PC-9 (cell line): ENCODE results near the gene PCDHA2. TPM values are rescaled to one million over a fixed set of nuclear protein-coding genes. Genes with fewer than 3 reads are reported as not detected.
"Not testable (repeated sequence)": the region's sequence is repeated elsewhere in the genome, so short reads cannot be mapped to it uniquely, and the experiment has no call there.

ENCODE experiments used
- BruUV-seq: library from RNA; stranded (reverse); fragments of 400-500 nt; replicated peaks from 2 replicates; lab custom pipeline; 2021; lab: Mats Ljungman, UMichigan
- CTCF ChIA-PET: fragments of 300-600 bp; sonication (Branson Sonifier 250); formaldehyde crosslinking; loops from one replicate; lab custom pipeline; 2022; ENCODE audit warnings: antibody characterized with exemption; lab: Charles Lee
- POLR2A ChIA-PET: fragments of 300-600 bp; sonication (Branson Sonifier 250); formaldehyde crosslinking; loops from one replicate; lab custom pipeline; 2022; ENCODE audit warnings: antibody characterized with exemption; ENCODE audit not compliant: unreplicated experiment; lab: Charles Lee
- DNase-seq, 2 experiments: peaks; one replicate each; pipeline versions ENCODE4 v3.0.0 to v3.0.0-alpha.2; 2015 to 2022; ENCODE audit warnings: mixed read lengths in 1 of 2
- H2AFZ ChIP-seq: fragments of 200-600 bp; sonication (generic); 2 replicates; pipeline ENCODE4 v1.8.1; 2017; ENCODE audit warnings: antibody characterized with exemption
- H3F3A ChIP-seq: fragments of 200-600 bp; sonication (generic); 2 replicates; pipeline ENCODE4 v1.8.1; 2017; ENCODE audit warnings: antibody characterized with exemption, mild to moderate bottlenecking, low read depth; ENCODE audit not compliant: insufficient read depth
- H3K27ac ChIP-seq: fragments of 200-600 bp; sonication (generic); 2 replicates; pipeline ENCODE4 v1.6.1; 2016; ENCODE audit warnings: mixed run types
- H3K27me3 ChIP-seq: fragments of 200-600 bp; sonication (generic); 2 replicates; pipeline ENCODE4 v1.6.1; 2016; ENCODE audit warnings: low read depth, mixed run types; ENCODE audit not compliant: insufficient read depth
- H3K36me3 ChIP-seq: fragments of 200-600 bp; sonication (generic); 2 replicates; pipeline ENCODE4 v1.6.1; 2016; ENCODE audit warnings: low read depth, mixed run types
- H3K4me1 ChIP-seq: fragments of 200-600 bp; sonication (generic); replicated peaks from 2 replicates; pipeline ENCODE4 v1.6.1; 2016; ENCODE audit warnings: mixed run types; ENCODE audit not compliant: insufficient read depth
- H3K4me2 ChIP-seq: fragments of 200-600 bp; sonication (generic); 2 replicates; pipeline ENCODE4 v1.6.1; 2017; ENCODE audit warnings: mixed run types
- H3K4me3 ChIP-seq: fragments of 200-600 bp; sonication (generic); 2 replicates; pipeline ENCODE4 v1.6.1; 2016; ENCODE audit warnings: mixed run types
- H3K79me2 ChIP-seq: fragments of 200-600 bp; sonication (generic); 2 replicates; pipeline ENCODE4 v1.6.1; 2017; ENCODE audit warnings: low read depth, mixed run types
- H3K9me2 ChIP-seq: fragments of 200-600 bp; sonication (generic); 2 replicates; pipeline ENCODE4 v1.8.1; 2017; ENCODE audit warnings: mild to moderate bottlenecking; ENCODE audit not compliant: insufficient read depth
- H3K9me3 ChIP-seq: fragments of 200-600 bp; sonication (generic); 2 replicates; pipeline ENCODE4 v1.8.1; 2016; ENCODE audit warnings: low read depth; ENCODE audit not compliant: insufficient read depth
- H4K20me1 ChIP-seq: fragments of 200-600 bp; sonication (generic); 2 replicates; pipeline ENCODE4 v1.8.1; 2017; ENCODE audit not compliant: insufficient read depth
- EZH2 ChIP-seq: fragments of 200-600 bp; sonication (generic); IDR thresholded peaks from 2 replicates; pipeline ENCODE4 v1.8.0; 2017; ENCODE audit warnings: antibody characterized with exemption, low read depth
- intact Hi-C: fragments of 100-400 bp; cut with micrococcal nuclease; formaldehyde crosslinking; loops from one replicate; pipeline ENCODE4 v1.10.0; 2022; ENCODE audit not compliant: unreplicated experiment
- total RNA-seq: library from RNA; stranded (reverse); gene quantifications from 2 replicates; pipeline ENCODE4 v1.2.3, GENCODE V29; 2021
- TF ChIP-seq, protein P1 (sequence below): fragments of 200-600 bp; sonication (generic); conservative IDR thresholded peaks from 2 replicates; pipeline ENCODE4 v1.6.1; 2017; ENCODE audit warnings: mixed run types, antibody characterized with exemption, mild to moderate bottlenecking, moderate library complexity

The PCDHA2 gene
- total RNA-seq, 1 experiment from 2014 or later: not detected

- Histone ChIP-seq H3K36me3 (no peaks in the 10 kb centered on the region), H2AFZ (no peak overlapping the region), H3K9me2 (0 out of 2 replicates have a peak, but pooled peaks cover 4% of the 10 kb centered on the region), H3K27me3 (no peaks in the 10 kb centered on the region), H3K4me3 (no peak overlapping the region), H3K79me2 (no peaks in the 10 kb centered on the region), H3F3A (no peaks in the 10 kb centered on the region), H3K9me3 (peaks cover 58% of the 10 kb centered on the region), H3K27ac (no peak overlapping the region), H3K4me2 (no peak overlapping the region), H3K4me1 (no peaks in the 10 kb centered on the region), H4K20me1 (no peaks in the 10 kb centered on the region)
- ChIA-PET POLR2A (no interaction called here), CTCF (no interaction called here)
- no TSS peak for BruUV-seq
- intact Hi-C loops: no loop called here
- TF ChIP-seq, protein P1, sequence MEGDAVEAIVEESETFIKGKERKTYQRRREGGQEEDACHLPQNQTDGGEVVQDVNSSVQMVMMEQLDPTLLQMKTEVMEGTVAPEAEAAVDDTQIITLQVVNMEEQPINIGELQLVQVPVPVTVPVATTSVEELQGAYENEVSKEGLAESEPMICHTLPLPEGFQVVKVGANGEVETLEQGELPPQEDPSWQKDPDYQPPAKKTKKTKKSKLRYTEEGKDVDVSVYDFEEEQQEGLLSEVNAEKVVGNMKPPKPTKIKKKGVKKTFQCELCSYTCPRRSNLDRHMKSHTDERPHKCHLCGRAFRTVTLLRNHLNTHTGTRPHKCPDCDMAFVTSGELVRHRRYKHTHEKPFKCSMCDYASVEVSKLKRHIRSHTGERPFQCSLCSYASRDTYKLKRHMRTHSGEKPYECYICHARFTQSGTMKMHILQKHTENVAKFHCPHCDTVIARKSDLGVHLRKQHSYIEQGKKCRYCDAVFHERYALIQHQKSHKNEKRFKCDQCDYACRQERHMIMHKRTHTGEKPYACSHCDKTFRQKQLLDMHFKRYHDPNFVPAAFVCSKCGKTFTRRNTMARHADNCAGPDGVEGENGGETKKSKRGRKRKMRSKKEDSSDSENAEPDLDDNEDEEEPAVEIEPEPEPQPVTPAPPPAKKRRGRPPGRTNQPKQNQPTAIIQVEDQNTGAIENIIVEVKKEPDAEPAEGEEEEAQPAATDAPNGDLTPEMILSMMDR: no peak
- TF ChIP-seq EZH2: no peak
- DNase-seq: no peak
Measured at GRCh38 chr5:140767444-140767843, 27.2 kb upstream of the PCDHA2 start.

DNA sequence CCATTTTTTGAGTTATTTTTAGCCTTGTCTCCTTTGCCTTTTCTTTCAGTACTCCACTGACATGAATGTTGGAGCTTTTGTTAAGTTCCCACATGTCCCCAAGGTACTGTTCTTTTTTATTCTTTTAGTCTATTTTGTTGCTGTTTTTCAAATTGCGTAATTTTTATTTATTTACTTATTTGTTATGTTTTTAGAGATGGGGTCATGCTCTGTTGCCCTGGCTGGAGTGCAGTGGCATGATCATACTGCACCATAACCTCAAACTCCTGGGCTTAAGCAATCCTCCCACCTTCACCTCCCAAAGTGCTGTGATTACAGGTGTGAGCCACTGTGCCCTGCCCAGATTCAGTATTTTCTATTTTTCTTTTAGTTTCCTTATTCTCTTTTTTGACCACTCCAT, 14.1 kb upstream of the PCDHA2 start:
- H3K27me3 ChIP-seq: no peaks in the 10 kb centered on the region
- POLR2A ChIA-PET: no interaction called here
- CTCF ChIA-PET: no interaction called here
- BruUV-seq: no TSS peak
- H3K79me2 ChIP-seq: no peaks in the 10 kb centered on the region
- TF ChIP-seq, protein P1: no peak
- no peak for TF ChIP-seq EZH2
- H4K20me1 ChIP-seq: no peaks in the 10 kb centered on the region
- H2AFZ ChIP-seq: no peak overlapping the region
- H3K27ac ChIP-seq: no peak overlapping the region
- no peak for DNase-seq
- intact Hi-C loops: no loop called here
- no peaks in the 10 kb centered on the region for H3K36me3 ChIP-seq
- no peaks in the 10 kb centered on the region for H3K9me3 ChIP-seq
- H3K4me2 ChIP-seq: no peak overlapping the region
- no peaks in the 10 kb centered on the region for H3K9me2 ChIP-seq
- no peak overlapping the region for H3K4me3 ChIP-seq
- no peaks in the 10 kb centered on the region for H3F3A ChIP-seq
- no peaks in the 10 kb centered on the region for H3K4me1 ChIP-seq

DNA sequence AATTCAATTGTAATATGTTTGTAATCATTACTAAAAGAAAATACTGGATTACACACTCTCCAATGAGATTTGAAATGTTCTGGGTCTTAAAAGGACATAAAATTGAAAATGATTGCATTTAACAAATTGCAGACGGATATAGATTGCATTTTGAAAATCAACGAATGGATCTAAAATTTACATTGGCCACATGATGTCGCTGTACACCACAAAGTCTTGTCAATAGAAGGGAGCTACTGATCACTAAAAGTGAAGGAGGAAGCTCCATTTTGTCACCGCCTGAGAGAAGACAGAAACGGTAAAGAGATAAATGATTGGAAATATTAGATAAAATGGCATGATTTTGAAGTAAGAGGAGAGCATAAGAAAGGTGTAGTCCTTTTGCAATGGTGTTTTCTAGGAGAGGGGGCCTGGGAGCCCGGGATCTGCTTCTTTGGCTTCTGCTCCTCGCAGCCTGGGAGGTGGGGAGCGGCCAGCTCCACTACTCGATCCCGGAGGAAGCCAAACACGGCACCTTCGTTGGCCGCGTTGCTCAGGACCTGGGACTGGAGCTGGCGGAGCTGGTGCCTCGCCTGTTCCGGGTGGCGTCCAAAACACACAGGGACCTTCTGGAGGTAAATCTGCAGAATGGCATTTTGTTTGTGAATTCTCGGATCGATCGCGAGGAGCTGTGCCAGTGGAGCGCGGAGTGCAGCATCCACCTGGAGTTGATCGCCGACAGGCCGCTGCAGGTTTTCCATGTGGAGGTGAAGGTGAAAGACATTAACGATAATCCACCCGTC, 8.6 kb upstream of the PCDHA2 start, which contains the start of gene PCDHA1:
PCDHA1 (plus strand) TSS at position 236 of the 782 bp plus-strand sequence.
- H3K9me2 ChIP-seq: no peaks in the 10 kb centered on the region
- ChIA-PET CTCF (interaction anchor here (0.5 kb wide), 1 partner anchor 748 kb away, joined by 9 read pairs; no protein-coding TSS in a partner anchor), POLR2A (no interaction called here)
- peaks cover 10% of the 10 kb centered on the region; the same call in 1 of the 2 replicates for H3K27me3 ChIP-seq
- no peaks in the 10 kb centered on the region for H3K36me3 ChIP-seq
- no peak for DNase-seq
- no peaks in the 10 kb centered on the region for H4K20me1 ChIP-seq
- H3K9me3 ChIP-seq: peaks cover 6% of the 10 kb centered on the region; the same call in 1 of the 2 replicates
- no peak within 1 kb of the TSS for H2AFZ ChIP-seq
- H3F3A ChIP-seq: no peaks in the 10 kb centered on the region
- BruUV-seq: no TSS peak
- H3K4me1 ChIP-seq: no peaks in the 10 kb centered on the region
- intact Hi-C loops: no loop called here
- no peak within 1 kb of the TSS for H3K27ac ChIP-seq
- H3K79me2 ChIP-seq: no peaks in the 10 kb centered on the region
- no peak for TF ChIP-seq EZH2
- TF ChIP-seq, protein P1: 0 out of 2 replicates have a peak, but pooled peaks have one; percentile 26
- H3K4me3 ChIP-seq: no peak within 1 kb of the TSS
- H3K4me2 ChIP-seq: no peak within 1 kb of the TSS

GRCh38 chr5:140787422-140787821, 7.2 kb upstream of the PCDHA2 start:
- H3K36me3 ChIP-seq, H3K9me2 ChIP-seq, intact Hi-C loops, BruUV-seq, H3K4me1 ChIP-seq, H3K79me2 ChIP-seq, H3F3A ChIP-seq, H3K4me3 ChIP-seq, H3K9me3 ChIP-seq, H3K4me2 ChIP-seq, H4K20me1 ChIP-seq, CTCF ChIA-PET, DNase-seq, H2AFZ ChIP-seq, H3K27ac ChIP-seq, POLR2A ChIA-PET: not testable (repeated sequence)
- H3K27me3 ChIP-seq: peaks cover 10% of the 10 kb centered on the region; the same call in 1 of the 2 replicates

DNA sequence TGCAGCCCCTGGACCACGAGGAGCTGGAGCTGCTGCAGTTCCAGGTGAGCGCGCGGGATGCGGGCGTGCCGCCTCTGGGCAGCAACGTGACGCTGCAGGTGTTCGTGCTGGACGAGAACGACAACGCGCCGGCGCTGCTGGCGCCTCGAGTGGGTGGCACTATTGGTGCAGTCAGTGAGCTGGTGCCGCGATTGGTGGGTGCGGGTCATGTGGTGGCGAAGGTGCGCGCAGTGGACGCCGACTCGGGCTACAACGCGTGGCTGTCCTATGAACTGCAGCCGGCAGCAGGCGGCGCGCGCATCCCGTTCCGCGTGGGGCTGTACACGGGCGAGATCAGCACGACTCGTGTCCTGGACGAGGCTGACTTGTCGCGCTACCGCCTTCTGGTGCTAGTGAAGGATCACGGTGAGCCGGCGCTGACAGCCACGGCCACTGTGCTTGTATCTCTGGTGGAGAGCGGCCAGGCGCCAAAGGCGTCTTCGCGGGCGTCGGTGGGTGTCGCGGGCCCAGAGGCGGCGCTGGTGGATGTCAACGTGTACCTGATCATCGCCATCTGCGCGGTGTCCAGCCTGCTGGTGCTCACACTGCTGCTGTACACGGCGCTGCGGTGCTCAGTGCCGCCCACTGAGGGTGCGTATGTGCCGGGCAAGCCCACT, 6.7 kb upstream of the PCDHA2 start:
- H3K4me2 ChIP-seq, H3K4me1 ChIP-seq, POLR2A ChIA-PET, H3F3A ChIP-seq, H3K36me3 ChIP-seq, H3K9me3 ChIP-seq, H3K79me2 ChIP-seq, H2AFZ ChIP-seq, H3K27ac ChIP-seq, H4K20me1 ChIP-seq, CTCF ChIA-PET, BruUV-seq, H3K9me2 ChIP-seq, DNase-seq, intact Hi-C loops, H3K4me3 ChIP-seq: not testable (repeated sequence)
- H3K27me3 ChIP-seq: peaks cover 10% of the 10 kb centered on the region; the same call in 1 of the 2 replicates
